Endothelial cell (in vitro differentiated cells): ENCODE data around the gene SPAG9. TPM values are rescaled to one million over a fixed set of nuclear protein-coding genes. Genes with fewer than 3 reads are reported as not detected.

Source experiments
- DNase-seq: peaks from one replicate; pipeline ENCODE4 v3.0.0; 2021; ENCODE audit warnings: low spot score
- H3K27ac Mint-ChIP-seq: one replicate; pipeline ENCODE4 v1.8.0; 2021; ENCODE audit warnings: mixed read lengths, inconsistent platforms; ENCODE audit not compliant: unreplicated experiment
- H3K27me3 Mint-ChIP-seq: one replicate; pipeline ENCODE4 v1.8.0; 2021; ENCODE audit warnings: mild to moderate bottlenecking, moderate library complexity, mixed read lengths, inconsistent platforms; ENCODE audit not compliant: unreplicated experiment
- H3K36me3 Mint-ChIP-seq: one replicate; pipeline ENCODE4 v1.8.0; 2021; ENCODE audit warnings: mild to moderate bottlenecking, low read depth, mixed read lengths, inconsistent platforms; ENCODE audit not compliant: unreplicated experiment
- H3K4me1 Mint-ChIP-seq: one replicate; pipeline ENCODE4 v1.8.0; 2021; ENCODE audit warnings: mild to moderate bottlenecking, mixed read lengths, inconsistent platforms; ENCODE audit not compliant: unreplicated experiment
- H3K4me3 Mint-ChIP-seq: one replicate; pipeline ENCODE4 v1.8.0; 2021; ENCODE audit warnings: mild to moderate bottlenecking, mixed read lengths, inconsistent platforms; ENCODE audit not compliant: unreplicated experiment
- H3K9me3 Mint-ChIP-seq: one replicate; pipeline ENCODE4 v1.8.0; 2021; ENCODE audit warnings: mixed read lengths, inconsistent platforms; ENCODE audit not compliant: unreplicated experiment
- CTCF ChIP-seq: fragments of 200-600 bp; sonication (generic); IDR thresholded peaks from one replicate; pipeline ENCODE4 v1.5.0; 2021; ENCODE audit warnings: antibody characterized with exemption; ENCODE audit not compliant: unreplicated experiment
- total RNA-seq: library from RNA; stranded (reverse); fragmentation: NEBNext Ultra II Directional; extraction: Animal tissue kit (Norgen Biotek cat#: 25700); gene quantifications from one replicate; pipeline ENCODE4 v1.2.1, GENCODE V29; 2021; ENCODE audit not compliant: unreplicated experiment

Gene SPAG9
- total RNA-seq, 1 donor from 2014 or later = 107 TPM

- DNase-seq = no peak
- Mint-ChIP-seq H3K9me3 (no peaks in the 10 kb centered on the region), H3K4me3 (no peak overlapping the region), H3K27me3 (no peaks in the 10 kb centered on the region), H3K4me1 (peaks cover 15% of the 10 kb centered on the region), H3K27ac (no peak overlapping the region), H3K36me3 (peaks cover 17% of the 10 kb centered on the region)
- no peak for TF ChIP-seq CTCF
Observed at GRCh38 chr17:51017270-51017669, 103.4 kb downstream of the SPAG9 start.

GRCh38 chr17:51016099-51016498, 104.6 kb downstream of the SPAG9 start:
- DNase-seq = no peak
- H3K9me3 Mint-ChIP-seq = no peaks in the 10 kb centered on the region
- no peaks in the 10 kb centered on the region for H3K27me3 Mint-ChIP-seq
- H3K36me3 Mint-ChIP-seq = peaks cover 17% of the 10 kb centered on the region
- H3K4me1 Mint-ChIP-seq = peaks cover 15% of the 10 kb centered on the region
- peak overlapping the region; percentile 39 for H3K27ac Mint-ChIP-seq
- TF ChIP-seq CTCF = no peak
- H3K4me3 Mint-ChIP-seq = no peak overlapping the region

- peaks cover 23% of the 10 kb centered on the region for H3K36me3 Mint-ChIP-seq
- no peak for DNase-seq
- peak overlapping the region; percentile 67 for H3K27ac Mint-ChIP-seq
- no peak overlapping the region for H3K4me3 Mint-ChIP-seq
- no peaks in the 10 kb centered on the region for H3K9me3 Mint-ChIP-seq
- H3K4me1 Mint-ChIP-seq = peaks cover 15% of the 10 kb centered on the region
- H3K27me3 Mint-ChIP-seq = no peaks in the 10 kb centered on the region
- TF ChIP-seq CTCF = no peak
Observed at GRCh38 chr17:51015145-51015558, 105.5 kb downstream of the SPAG9 start.

- TF ChIP-seq CTCF = no peak
- Mint-ChIP-seq H3K4me1 (peaks cover 15% of the 10 kb centered on the region), H3K4me3 (no peak overlapping the region), H3K36me3 (peaks cover 18% of the 10 kb centered on the region), H3K27me3 (no peaks in the 10 kb centered on the region), H3K9me3 (no peaks in the 10 kb centered on the region), H3K27ac (no peak overlapping the region)
- no peak for DNase-seq
Observed at GRCh38 chr17:51014129-51014528, 106.5 kb downstream of the SPAG9 start.

GRCh38 chr17:51013322-51013721, 107.3 kb downstream of the SPAG9 start:
- no peaks in the 10 kb centered on the region for H3K9me3 Mint-ChIP-seq
- H3K36me3 Mint-ChIP-seq = peaks cover 14% of the 10 kb centered on the region
- no peak for TF ChIP-seq CTCF
- H3K4me1 Mint-ChIP-seq = peaks cover 15% of the 10 kb centered on the region
- peaks cover 1% of the 10 kb centered on the region for H3K27me3 Mint-ChIP-seq
- H3K4me3 Mint-ChIP-seq = no peak overlapping the region
- no peak overlapping the region for H3K27ac Mint-ChIP-seq
- DNase-seq = no peak
